Testis (tissue), 3 donors: ENCODE results near the gene LAIR2. TPM values are rescaled to one million over a fixed set of nuclear protein-coding genes. Genes with fewer than 3 reads are reported as not detected.
A peak's percentile ranks its signal among the peaks of the same experiment; 100 is the strongest.

Source experiments
- DNase-seq: peaks from one replicate; pipeline ENCODE4 v3.0.0-alpha.2; 2019
- H3K27ac ChIP-seq, 2 donors: fragments of 200-600 bp; sonication (generic); one replicate each; pipeline ENCODE4 v1.5.1; 2019
- H3K27me3 ChIP-seq: fragments of 200-600 bp; sonication (generic); one replicate; pipeline ENCODE4 v1.5.1; 2019
- H3K36me3 ChIP-seq: fragments of 200-600 bp; sonication (generic); one replicate; pipeline ENCODE4 v1.5.1; 2017; ENCODE audit warnings: low read depth; ENCODE audit errors: missing control alignments
- H3K4me1 ChIP-seq: fragments of 200-600 bp; sonication (generic); one replicate; pipeline ENCODE4 v1.5.1; 2019
- H3K4me3 ChIP-seq, 2 donors: fragments of 200-600 bp; sonication (generic); one replicate each; pipeline ENCODE4 v1.5.1; 2017 to 2019
- H3K9me3 ChIP-seq: fragments of 200-600 bp; sonication (generic); one replicate; pipeline ENCODE4 v1.5.1; 2017
- POLR2A ChIP-seq: fragments of 450-650 bp; IDR thresholded peaks from one replicate; pipeline ENCODE4 v1.6.1; 2017; ENCODE audit warnings: antibody characterized with exemption, mild to moderate bottlenecking, moderate library complexity
- WGBS, 2 donors: methylation state at CpG; one replicate each; pipeline ENCODE4 v1.1.5; 2018; 5-methylcytosine and 5-hydroxymethylcytosine counted together
- intact Hi-C: fragments of 100-400 bp; cut with DNase I; formaldehyde crosslinking; loops from one replicate; pipeline ENCODE4 v1.15.1; 2023; ENCODE audit warnings: low total_unique reads
- polyA plus RNA-seq: library from polyadenylated mRNA; stranded (reverse); fragments of 350-450 nt; fragmentation: Illumina TruSeq; extraction: RNeasy Lipid Tissue Mini Kit (QIAGEN cat#74804); gene quantifications from one replicate; pipeline ENCODE4 v1.2.3, GENCODE V29; 2014; ENCODE audit warnings: low read depth, low replicate concordance; ENCODE audit not compliant: insufficient read depth
- total RNA-seq, 2 donors: library from RNA; depleted of rRNA; stranded (reverse); fragments of >200 nt; gene quantifications; one replicate each; pipeline ENCODE4 v1.2.3, GENCODE V29; 2016
- TF ChIP-seq, protein P1 (sequence below), 3 experiments: fragments of 450-650 bp in 2 of 3; fragments of 200-600 bp in 1 of 3; sonication (generic) in 1 of 3; IDR thresholded peaks; one replicate each; pipeline ENCODE4 v1.5.1; 2016 to 2019; ENCODE audit warnings: antibody characterized with exemption in 3 of 3, mild to moderate bottlenecking in 2 of 3, moderate library complexity in 1 of 3

The LAIR2 gene
- total and polyA plus RNA-seq, 3 donors from 2014 or later: 0.65 TPM; not detected in 2

DNA sequence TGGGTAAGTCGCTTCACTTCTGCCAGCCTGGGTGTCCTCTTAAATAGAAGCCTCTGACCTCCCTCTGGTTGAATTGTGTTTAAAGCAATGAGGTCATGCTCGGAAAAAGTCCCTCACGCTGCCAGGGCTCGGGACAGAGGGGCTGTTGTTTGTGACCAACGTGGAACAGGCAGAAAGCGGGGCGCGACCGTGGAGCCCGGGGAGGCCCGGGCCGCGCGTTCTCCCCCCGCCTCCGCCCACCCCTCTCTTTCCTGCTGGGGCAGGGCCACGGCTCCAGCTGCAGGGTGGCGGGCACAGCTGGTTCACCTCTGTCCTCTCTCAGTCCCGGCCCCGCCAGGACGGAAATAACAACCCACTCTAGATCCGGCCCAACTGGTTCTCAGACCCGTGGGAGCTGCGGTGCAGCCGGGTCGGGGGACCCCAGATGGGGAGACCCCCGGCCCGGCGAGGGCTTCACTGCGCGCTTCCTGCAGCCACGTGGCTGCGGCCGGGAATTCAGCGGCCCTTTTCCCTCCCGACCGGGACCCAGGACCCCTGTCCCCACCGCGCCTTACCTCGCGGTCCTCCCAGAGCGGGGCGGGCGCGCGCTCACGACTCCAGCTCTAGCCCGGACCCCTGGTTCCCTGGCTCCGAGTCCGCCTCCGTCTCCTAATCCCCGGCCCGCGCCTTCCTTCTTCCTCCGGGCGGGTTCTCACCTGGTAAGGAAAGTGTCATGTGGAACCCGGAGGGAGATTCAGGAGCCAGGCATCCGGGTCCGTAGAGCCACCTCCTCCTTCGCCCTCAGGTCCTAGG, 31.4 kb upstream of the LAIR2 start:
- H3K27me3 ChIP-seq: no peaks in the 10 kb centered on the region
- H3K4me1 ChIP-seq: peaks cover 9% of the 10 kb centered on the region
- no peak for DNase-seq
- no peaks in the 10 kb centered on the region for H3K36me3 ChIP-seq
- no peaks in the 10 kb centered on the region for H3K9me3 ChIP-seq
- WGBS, 2 donors: 3 to 4% methylated on average over 37 to 59 of the region's 60 CpGs
- intact Hi-C loops: no loop called here
- TF ChIP-seq POLR2A: no peak
- TF ChIP-seq, protein P1, sequence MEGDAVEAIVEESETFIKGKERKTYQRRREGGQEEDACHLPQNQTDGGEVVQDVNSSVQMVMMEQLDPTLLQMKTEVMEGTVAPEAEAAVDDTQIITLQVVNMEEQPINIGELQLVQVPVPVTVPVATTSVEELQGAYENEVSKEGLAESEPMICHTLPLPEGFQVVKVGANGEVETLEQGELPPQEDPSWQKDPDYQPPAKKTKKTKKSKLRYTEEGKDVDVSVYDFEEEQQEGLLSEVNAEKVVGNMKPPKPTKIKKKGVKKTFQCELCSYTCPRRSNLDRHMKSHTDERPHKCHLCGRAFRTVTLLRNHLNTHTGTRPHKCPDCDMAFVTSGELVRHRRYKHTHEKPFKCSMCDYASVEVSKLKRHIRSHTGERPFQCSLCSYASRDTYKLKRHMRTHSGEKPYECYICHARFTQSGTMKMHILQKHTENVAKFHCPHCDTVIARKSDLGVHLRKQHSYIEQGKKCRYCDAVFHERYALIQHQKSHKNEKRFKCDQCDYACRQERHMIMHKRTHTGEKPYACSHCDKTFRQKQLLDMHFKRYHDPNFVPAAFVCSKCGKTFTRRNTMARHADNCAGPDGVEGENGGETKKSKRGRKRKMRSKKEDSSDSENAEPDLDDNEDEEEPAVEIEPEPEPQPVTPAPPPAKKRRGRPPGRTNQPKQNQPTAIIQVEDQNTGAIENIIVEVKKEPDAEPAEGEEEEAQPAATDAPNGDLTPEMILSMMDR (IDR thresholded peaks at IDR 0.05): no peak
- H3K4me3 ChIP-seq: peak overlapping the region; percentile 29 to 32
- H3K27ac ChIP-seq: peak overlapping the region in 1 of 2 donors; percentile 72

DNA sequence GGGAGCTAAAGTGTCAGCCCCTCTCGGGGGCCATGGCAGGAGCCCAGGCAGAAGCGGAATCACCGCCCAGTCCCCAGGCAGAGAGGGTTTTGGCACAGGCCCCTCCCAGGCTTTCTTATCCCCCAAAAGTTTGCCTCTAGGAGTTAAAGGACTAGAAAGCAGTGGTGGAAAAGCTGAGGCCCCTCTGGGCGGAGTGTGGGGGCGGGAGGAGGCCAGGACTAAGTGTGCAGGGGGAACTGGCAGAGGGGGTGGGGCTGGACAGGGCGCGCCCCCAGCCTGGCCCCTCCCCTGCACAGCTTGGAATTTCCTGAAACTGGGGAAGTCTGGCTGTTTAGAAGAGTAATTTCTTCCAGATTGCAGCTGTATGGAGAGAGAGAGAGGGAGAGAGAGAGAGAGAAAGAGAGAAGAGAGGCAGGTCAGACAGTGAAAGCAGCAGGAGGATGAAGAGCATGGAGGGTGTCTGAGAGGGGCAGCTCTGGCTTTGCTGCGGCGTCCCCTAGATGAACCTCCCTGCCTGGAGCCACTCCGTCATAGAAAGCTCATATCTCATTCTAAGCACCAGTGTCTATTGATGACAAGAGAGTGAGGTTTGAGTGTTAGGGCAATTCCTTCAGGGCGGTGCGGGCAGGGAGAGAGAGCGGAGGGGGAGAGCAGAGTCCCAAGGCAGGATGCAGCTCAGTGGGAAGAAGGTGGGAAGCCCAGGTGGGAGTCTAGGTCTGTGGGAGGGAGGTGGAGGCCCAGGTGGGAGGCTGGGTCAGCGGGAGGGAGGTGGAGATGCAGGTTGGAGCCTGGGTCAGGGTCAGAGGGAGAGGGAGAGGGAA, 29.4 kb upstream of the LAIR2 start, which contains the start of gene CDC42EP5:
TSS of gene CDC42EP5 (minus strand) at position 226 of the 821 bp plus-strand sequence. CDS start 7,749 bp downstream, outside the sequence.
- H3K4me1 ChIP-seq: peaks cover 9% of the 10 kb centered on the region
- peak within 1 kb of the TSS; percentile 42 to 43 for H3K4me3 ChIP-seq
- intact Hi-C loops: no loop called here
- no peaks in the 10 kb centered on the region for H3K9me3 ChIP-seq
- no peaks in the 10 kb centered on the region for H3K36me3 ChIP-seq
- peak within 1 kb of the TSS; percentile 50 to 73 for H3K27ac ChIP-seq
- TF ChIP-seq POLR2A: no peak
- WGBS, 2 donors: 3 to 13% methylated on average over 12 to 14 of the region's 14 CpGs
- DNase-seq: peak; percentile 73
- H3K27me3 ChIP-seq: no peaks in the 10 kb centered on the region

DNA sequence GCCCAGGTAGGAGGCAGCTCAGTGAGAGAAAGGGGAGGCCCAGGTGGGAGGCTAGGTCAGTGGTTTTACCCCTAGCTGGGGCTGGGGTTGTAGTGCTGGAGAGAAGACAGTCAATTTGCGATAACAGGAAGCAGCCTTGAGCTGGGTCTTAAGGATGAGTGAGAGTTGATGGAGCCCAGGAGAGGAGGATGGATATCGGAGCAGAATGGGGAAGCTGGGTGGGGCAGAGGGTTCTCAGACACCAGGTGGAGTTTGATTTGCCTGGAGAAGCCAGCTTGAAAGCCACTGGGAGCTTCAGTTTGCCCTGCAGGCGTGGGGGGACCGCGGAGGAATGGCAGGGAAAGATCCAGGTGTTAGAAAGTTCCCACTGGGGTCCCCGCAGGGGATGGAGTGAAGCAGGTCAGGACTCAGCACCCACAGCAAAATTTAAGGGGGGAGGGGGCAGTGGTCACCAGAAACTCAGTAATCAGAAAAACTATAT, 28.7 kb upstream of the LAIR2 start:
- H3K27me3 ChIP-seq: no peaks in the 10 kb centered on the region
- intact Hi-C loops: no loop called here
- no peak for TF ChIP-seq POLR2A
- TF ChIP-seq, protein P1 (IDR thresholded peaks at IDR 0.05): no peak
- peaks cover 9% of the 10 kb centered on the region for H3K4me1 ChIP-seq
- H3K36me3 ChIP-seq: no peaks in the 10 kb centered on the region
- H3K4me3 ChIP-seq: no peak overlapping the region
- no peaks in the 10 kb centered on the region for H3K9me3 ChIP-seq
- DNase-seq: no peak
- H3K27ac ChIP-seq: no peak overlapping the region
- WGBS, 2 donors: 57 to 72% methylated on average over 6 of the region's 6 CpGs

DNA sequence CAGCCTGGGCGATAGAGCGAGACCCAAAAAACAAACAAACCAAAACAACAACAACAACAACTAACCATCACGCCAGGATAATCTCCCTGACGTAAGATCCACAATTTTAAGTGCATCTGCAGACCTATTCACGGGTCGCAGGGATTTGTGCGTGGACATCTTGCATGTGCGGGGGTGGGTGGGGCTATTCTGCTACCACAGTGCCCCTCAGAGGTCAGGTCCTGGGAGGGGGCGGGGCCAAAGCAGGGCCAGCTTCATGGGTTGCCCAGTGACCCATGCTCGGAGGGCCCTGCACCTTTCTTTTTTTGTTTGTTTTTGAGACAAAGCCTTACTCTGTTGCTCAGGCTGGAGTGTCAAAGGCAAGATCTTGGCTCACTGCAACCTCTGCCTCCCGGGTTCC, 26.9 kb upstream of the LAIR2 start:
- 68 to 72% methylated on average over 10 to 11 of the region's 11 CpGs for WGBS, 2 donors

More for the DNA sequence above, 26.9 kb upstream of the LAIR2 start:
- intact Hi-C loops: no loop called here
- DNase-seq: no peak
- Histone ChIP-seq H3K4me3 (no peak overlapping the region), H3K27ac (no peak overlapping the region), H3K36me3 (no peaks in the 10 kb centered on the region), H3K9me3 (no peaks in the 10 kb centered on the region), H3K4me1 (peaks cover 9% of the 10 kb centered on the region), H3K27me3 (no peaks in the 10 kb centered on the region)
- TF ChIP-seq, protein P1 (IDR thresholded peaks at IDR 0.05): no peak
- no peak for TF ChIP-seq POLR2A
